Fibroblast of lung (primary cell): Measurements from ENCODE around the gene FAM120C. TPM values are rescaled to one million over a fixed set of nuclear protein-coding genes. Genes with fewer than 3 reads are reported as not detected.

Experiments used
- DNase-seq, 2 donors: peaks; one replicate each; pipeline versions ENCODE4 v3.0.0 to v3.0.0-alpha.2; 2010; ENCODE audit warnings: low read depth in 2 of 2
- H2AFZ ChIP-seq: 2 replicates; pipeline ENCODE4 v1.5.1; 2012; ENCODE audit warnings: low read length, control low read depth, inconsistent platforms
- H3K27ac ChIP-seq: 2 replicates; pipeline ENCODE4 v1.5.1; 2011; ENCODE audit warnings: low read length, control low read depth; ENCODE audit not compliant: insufficient read depth
- H3K27me3 ChIP-seq: 2 replicates; pipeline ENCODE4 v1.5.1; 2011; ENCODE audit warnings: mild to moderate bottlenecking, low read length; ENCODE audit not compliant: control insufficient read depth, insufficient read depth
- H3K36me3 ChIP-seq: 2 replicates; pipeline ENCODE4 v1.5.1; 2011; ENCODE audit warnings: low read length; ENCODE audit not compliant: control insufficient read depth, insufficient read depth
- H3K4me1 ChIP-seq: 2 replicates; pipeline ENCODE4 v1.5.1; 2011; ENCODE audit warnings: low read length; ENCODE audit not compliant: control insufficient read depth, insufficient read depth; ENCODE audit errors: extremely low read depth
- H3K4me2 ChIP-seq: 2 replicates; pipeline ENCODE4 v1.5.1; 2011; ENCODE audit warnings: low read length, control low read depth; ENCODE audit not compliant: insufficient read depth; ENCODE audit errors: extremely low read depth
- H3K4me3 ChIP-seq, 4 experiments: fragments of 200-600 bp in 1 of 4; sonication (generic) in 1 of 4; replicated peaks in 1 of 4; 2 replicates each; pipeline ENCODE4 v1.5.1; 2011 to 2016; ENCODE audit warnings: low read length in 4 of 4, low read depth in 3 of 4, mild to moderate bottlenecking in 3 of 4, control low read depth in 2 of 4, inconsistent platforms in 1 of 4, mixed read lengths in 1 of 4; ENCODE audit not compliant: insufficient read depth in 1 of 4; ENCODE audit errors: control extremely low read depth in 1 of 4
- H3K79me2 ChIP-seq: 2 replicates; pipeline ENCODE4 v1.5.1; 2012; ENCODE audit warnings: mild to moderate bottlenecking, low read length, inconsistent platforms; ENCODE audit not compliant: control insufficient read depth, insufficient read depth
- H3K9ac ChIP-seq: 2 replicates; pipeline ENCODE4 v1.5.1; 2011; ENCODE audit warnings: mild to moderate bottlenecking, low read length, control low read depth; ENCODE audit not compliant: insufficient read depth
- H3K9me3 ChIP-seq: 2 replicates; pipeline ENCODE4 v1.5.1; 2012; ENCODE audit warnings: low read depth, low read length; ENCODE audit not compliant: control insufficient read depth, insufficient read depth
- H4K20me1 ChIP-seq: 2 replicates; pipeline ENCODE4 v1.5.1; 2011; ENCODE audit warnings: low read length; ENCODE audit not compliant: control insufficient read depth, insufficient read depth; ENCODE audit errors: extremely low read depth
- EZH2 ChIP-seq: IDR thresholded peaks from 2 replicates; pipeline ENCODE4 v1.5.1; 2012; ENCODE audit warnings: low read length, control low read depth, mild to moderate bottlenecking; ENCODE audit errors: missing control alignments
- polyA plus RNA-seq, 2 donors: library from polyadenylated mRNA; depleted of rRNA in 1 of 2; stranded (reverse) in 1 of 2; unstranded in 1 of 2; fragments of >200 nt; gene quantifications; 2 replicates each; pipeline ENCODE4 v1.2.1, GENCODE V29; 2011 to 2012; ENCODE audit warnings: missing spikeins in 1 of 2
- total RNA-seq: library from RNA; depleted of rRNA; stranded (reverse); fragments of >200 nt; gene quantifications from 2 replicates; pipeline ENCODE4 v1.2.1, GENCODE V29; 2014

FAM120C gene
- total and polyA plus RNA-seq, 2 donors (not counting 1 experiment from before 2014, with no cell fraction given), result 4.8 to 6.9 TPM

DNA sequence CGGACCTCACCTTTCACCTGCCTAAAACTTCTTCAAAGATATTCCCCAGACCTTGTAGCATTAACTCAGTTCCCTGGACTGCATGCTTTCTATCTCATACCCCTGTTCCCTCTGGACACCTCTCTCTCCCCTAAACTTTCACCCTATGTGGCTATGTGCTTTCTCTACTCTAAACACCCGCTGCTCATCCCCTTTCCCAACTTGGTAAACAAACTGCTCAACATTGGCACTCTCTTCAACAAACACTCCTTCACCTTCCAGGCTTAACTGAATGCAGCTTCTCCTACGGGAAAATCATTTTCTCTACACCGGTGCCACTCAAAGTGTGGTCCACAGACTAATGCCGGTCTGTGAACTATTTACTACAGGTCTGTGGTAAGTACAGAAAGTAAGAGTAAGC is 158.7 kb downstream of the FAM120C start:
- no peaks in the 10 kb centered on the region for H3K79me2 ChIP-seq
- no peak overlapping the region for H3K4me2 ChIP-seq
- no peak overlapping the region for H3K4me3 ChIP-seq
- no peaks in the 10 kb centered on the region for H3K27me3 ChIP-seq
- H3K27ac ChIP-seq, result no peak overlapping the region
- no peak overlapping the region for H2AFZ ChIP-seq
- no peak for DNase-seq
- H3K4me1 ChIP-seq, result no peaks in the 10 kb centered on the region
- no peak overlapping the region for H3K9ac ChIP-seq
- TF ChIP-seq EZH2, result no peak
- H3K9me3 ChIP-seq, result no peaks in the 10 kb centered on the region
- peaks cover 2% of the 10 kb centered on the region for H3K36me3 ChIP-seq
- no peaks in the 10 kb centered on the region for H4K20me1 ChIP-seq

Other genes with a start within 250 kb of the FAM120C start
- gene PHF8, start 138.8 kb downstream of the FAM120C start, total RNA-seq, result 10.8 and 16.7 TPM in 2 replicates
- gene PHF8, start 138.8 kb downstream of the FAM120C start, polyA plus RNA-seq, result 7.0 and 7.8 TPM in 2 replicates
- gene WNK3, start 174.8 kb upstream of the FAM120C start, total RNA-seq, result 0.17 and 0.51 TPM in 2 replicates
- gene WNK3, start 174.8 kb upstream of the FAM120C start, polyA plus RNA-seq, result 0.14 and 0.24 TPM in 2 replicates